Breast epithelium (tissue), 4 donors: ENCODE results near the gene ABCC4. TPM values are rescaled to one million over a fixed set of nuclear protein-coding genes. Genes with fewer than 3 reads are reported as not detected.

ENCODE experiments used
- DNase-seq, 2 donors: peaks; one replicate each; pipeline ENCODE4 v3.0.0-alpha.2; 2019; ENCODE audit warnings: low spot score in 2 of 2
- H3K27ac ChIP-seq, 2 donors: fragments of 200-600 bp; sonication (generic) in 1 of 2; one replicate each; pipeline ENCODE4 v1.5.1; 2016 to 2019; ENCODE audit warnings: mild to moderate bottlenecking in 1 of 2
- H3K27me3 ChIP-seq, 2 donors: fragments of 200-600 bp; sonication (generic) in 1 of 2; one replicate each; pipeline versions ENCODE4 v1.5.1 to v1.6.0; 2017 to 2019; ENCODE audit warnings: control low read depth in 1 of 2, mild to moderate bottlenecking in 1 of 2
- H3K36me3 ChIP-seq: fragments of 200-600 bp; one replicate; pipeline ENCODE4 v1.5.1; 2019
- H3K4me1 ChIP-seq, 2 donors: fragments of 200-600 bp; sonication (generic); one replicate each; pipeline ENCODE4 v1.5.1; 2016 to 2019; ENCODE audit warnings: control low read depth in 1 of 2
- H3K4me3 ChIP-seq, 3 donors: fragments of 200-600 bp; sonication (generic); 1 replicate in 2 of 3; 2 replicates in 1 of 3; pipeline ENCODE4 v1.5.1; 2016 to 2019; ENCODE audit warnings: mild to moderate bottlenecking in 3 of 3, moderate library complexity in 2 of 3
- H3K9me3 ChIP-seq, 2 donors: fragments of 200-600 bp; sonication (generic) in 1 of 2; one replicate each; pipeline ENCODE4 v1.5.1; 2016 to 2019; ENCODE audit warnings: control low read depth in 1 of 2
- CTCF ChIP-seq, 3 donors: fragments of 450-650 bp; IDR thresholded peaks; one replicate each; pipeline ENCODE4 v1.5.1; 2016 to 2017; ENCODE audit warnings: antibody characterized with exemption in 3 of 3, mild to moderate bottlenecking in 3 of 3, moderate library complexity in 3 of 3
- POLR2A ChIP-seq: fragments of 450-650 bp; IDR thresholded peaks from one replicate; pipeline ENCODE4 v1.6.1; 2016; ENCODE audit warnings: antibody characterized with exemption, mild to moderate bottlenecking, moderate library complexity
- POLR2AphosphoS5 ChIP-seq, 3 donors: sonication (generic); formaldehyde crosslinking; IDR thresholded peaks; one replicate each; pipeline ENCODE4 v1.6.1; 2017; ENCODE audit warnings: antibody characterized with exemption in 3 of 3
- intact Hi-C: fragments of 100-400 bp; cut with DNase I; formaldehyde crosslinking; loops from one replicate; pipeline ENCODE4 v1.15.1; 2023; ENCODE audit warnings: low total_unique reads
- total RNA-seq, 3 donors: library from RNA; depleted of rRNA; stranded (reverse); fragments of >200 nt; gene quantifications; one replicate each; pipeline ENCODE4 v1.1.0, GENCODE V29; 2016

The ABCC4 gene
- total RNA-seq: 1 to 10 TPM; 4.1 to 6.2 (median 4.5) TPM

- no peak for DNase-seq
- no peak for TF ChIP-seq CTCF (IDR thresholded peaks at IDR 0.05)
- no peak for TF ChIP-seq POLR2AphosphoS5 (IDR thresholded peaks at IDR 0.05)
- no peak for TF ChIP-seq POLR2A
- H3K4me3 ChIP-seq: peak within 1 kb of the TSS; percentile 69 to 71 (median 71)
- no peaks in the 10 kb centered on the region for H3K27me3 ChIP-seq
- no peaks in the 10 kb centered on the region for H3K36me3 ChIP-seq
- H3K27ac ChIP-seq: no peak within 1 kb of the TSS
- H3K9me3 ChIP-seq: no peaks in the 10 kb centered on the region
- intact Hi-C loops: no loop called here
- no peaks in the 10 kb centered on the region for H3K4me1 ChIP-seq
Observed at GRCh38 chr13:95301183-95301967, at the start of gene ABCC4. TSS of gene ABCC4 (minus strand) at chr13:95301451. CDS start at chr13:95301314, 137 bp downstream.

- intact Hi-C loops: no loop called here
- no peaks in the 10 kb centered on the region for H3K27me3 ChIP-seq
- no peaks in the 10 kb centered on the region for H3K36me3 ChIP-seq
- no peak overlapping the region for H3K27ac ChIP-seq
- H3K4me1 ChIP-seq: no peaks in the 10 kb centered on the region
- H3K9me3 ChIP-seq: no peaks in the 10 kb centered on the region
- TF ChIP-seq POLR2AphosphoS5 (IDR thresholded peaks at IDR 0.05) (no peak), CTCF (IDR thresholded peaks at IDR 0.05) (no peak), POLR2A (no peak)
- no peak overlapping the region for H3K4me3 ChIP-seq
- DNase-seq: no peak
Observed at GRCh38 chr13:95349267-95349666, 48.0 kb upstream of the ABCC4 start.

GRCh38 chr13:95343944-95344343 is 42.7 kb upstream of the ABCC4 start:
- Histone ChIP-seq H3K27me3 (no peaks in the 10 kb centered on the region), H3K27ac (no peak overlapping the region), H3K4me3 (no peak overlapping the region), H3K36me3 (no peaks in the 10 kb centered on the region), H3K4me1 (no peaks in the 10 kb centered on the region), H3K9me3 (no peaks in the 10 kb centered on the region)
- intact Hi-C loops: no loop called here
- DNase-seq: no peak
- TF ChIP-seq POLR2A: no peak
- no peak for TF ChIP-seq CTCF (IDR thresholded peaks at IDR 0.05)
- TF ChIP-seq POLR2AphosphoS5 (IDR thresholded peaks at IDR 0.05): no peak

GRCh38 chr13:95341441-95341840 is 40.2 kb upstream of the ABCC4 start:
- intact Hi-C loops: no loop called here
- Histone ChIP-seq H3K27ac (no peak overlapping the region), H3K9me3 (no peaks in the 10 kb centered on the region), H3K27me3 (no peaks in the 10 kb centered on the region), H3K4me3 (no peak overlapping the region), H3K36me3 (no peaks in the 10 kb centered on the region), H3K4me1 (no peaks in the 10 kb centered on the region)
- no peak for DNase-seq
- no peak for TF ChIP-seq CTCF (IDR thresholded peaks at IDR 0.05)
- TF ChIP-seq POLR2A: no peak
- TF ChIP-seq POLR2AphosphoS5 (IDR thresholded peaks at IDR 0.05): no peak

- H3K27me3 ChIP-seq: no peaks in the 10 kb centered on the region
- no peak for DNase-seq
- H3K4me1 ChIP-seq: no peaks in the 10 kb centered on the region
- intact Hi-C loops: no loop called here
- H3K36me3 ChIP-seq: no peaks in the 10 kb centered on the region
- H3K4me3 ChIP-seq: no peak overlapping the region
- no peak for TF ChIP-seq POLR2AphosphoS5 (IDR thresholded peaks at IDR 0.05)
- TF ChIP-seq CTCF (IDR thresholded peaks at IDR 0.05): no peak
- no peaks in the 10 kb centered on the region for H3K9me3 ChIP-seq
- H3K27ac ChIP-seq: no peak overlapping the region
Observed at GRCh38 chr13:95338905-95339304, 37.7 kb upstream of the ABCC4 start.
